Measurements from ENCODE around the gene KL. TPM values are rescaled to one million over a fixed set of nuclear protein-coding genes. Genes with fewer than 3 reads are reported as not detected.

Gene KL
- polyA plus RNA-seq, 1 donor (not counting 4 experiments of a cell fraction or from before 2014, with no cell fraction given), result not detected

DNA sequence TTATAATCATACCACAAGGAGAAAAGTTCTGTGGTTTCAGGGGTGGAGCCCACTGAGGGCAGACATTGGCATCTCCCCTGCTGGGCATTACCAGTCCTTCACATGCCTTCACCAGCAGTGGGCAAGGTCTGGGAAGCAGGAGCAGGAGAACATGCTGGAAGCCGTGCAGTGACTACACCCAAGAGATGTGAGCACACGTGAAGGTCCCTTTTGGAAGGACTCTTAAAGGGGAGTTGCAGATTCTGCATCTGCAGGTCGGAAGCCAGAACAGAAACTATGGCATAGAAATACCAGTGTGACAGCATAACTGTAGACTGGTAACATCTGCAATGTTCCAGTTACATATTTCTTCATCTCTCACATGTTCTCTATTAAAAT is 26.9 kb upstream of the KL start:
- Histone ChIP-seq H3K27me3 (ENCODE audit: control insufficient read depth, extremely low read depth, insufficient read depth, low read length) (peaks cover 5% of the 10 kb centered on the region), H3K9ac (ENCODE audit: control insufficient read depth, extremely low read depth, insufficient read depth, low read length) (no peak overlapping the region), H3K27ac (ENCODE audit: control insufficient read depth, insufficient read depth, low read length) (no peak overlapping the region), H3K4me1 (ENCODE audit: control insufficient read depth, extremely low read depth, insufficient read depth, low read length) (no peaks in the 10 kb centered on the region), H3K4me3 (ENCODE audit: control insufficient read depth in 2 of 3, extremely low read depth in 1 of 3, insufficient read depth in 2 of 3, low read depth in 1 of 3, low read length in 3 of 3) (no peak overlapping the region), H2AFZ (ENCODE audit: control insufficient read depth, low read length) (no peak overlapping the region), H3K9me1 (ENCODE audit: control insufficient read depth, extremely low read depth, insufficient read depth, low read length) (no peaks in the 10 kb centered on the region), H3K4me2 (ENCODE audit: control insufficient read depth, extremely low read depth, insufficient read depth, low read depth, low read length) (no peak overlapping the region), H3K9me3 (ENCODE audit: control insufficient read depth, low read depth, low read length) (no peaks in the 10 kb centered on the region), H3K79me2 (ENCODE audit: control insufficient read depth, insufficient read depth, low read length) (no peaks in the 10 kb centered on the region), H4K20me1 (ENCODE audit: control insufficient read depth, extremely low read depth, insufficient read depth, low read length) (no peaks in the 10 kb centered on the region), H3K36me3 (ENCODE audit: control insufficient read depth in 2 of 2, extremely low read depth in 1 of 2, insufficient read depth in 2 of 2, low read length in 2 of 2) (no peaks in the 10 kb centered on the region)
- FAIRE-seq (no peak), DNase-seq (ENCODE audit: low read depth, low spot score) (no peak)
- no peak for TF ChIP-seq EZH2 (IDR thresholded peaks at IDR 0.05; ENCODE audit: low read length)
- TF ChIP-seq, protein P1, sequence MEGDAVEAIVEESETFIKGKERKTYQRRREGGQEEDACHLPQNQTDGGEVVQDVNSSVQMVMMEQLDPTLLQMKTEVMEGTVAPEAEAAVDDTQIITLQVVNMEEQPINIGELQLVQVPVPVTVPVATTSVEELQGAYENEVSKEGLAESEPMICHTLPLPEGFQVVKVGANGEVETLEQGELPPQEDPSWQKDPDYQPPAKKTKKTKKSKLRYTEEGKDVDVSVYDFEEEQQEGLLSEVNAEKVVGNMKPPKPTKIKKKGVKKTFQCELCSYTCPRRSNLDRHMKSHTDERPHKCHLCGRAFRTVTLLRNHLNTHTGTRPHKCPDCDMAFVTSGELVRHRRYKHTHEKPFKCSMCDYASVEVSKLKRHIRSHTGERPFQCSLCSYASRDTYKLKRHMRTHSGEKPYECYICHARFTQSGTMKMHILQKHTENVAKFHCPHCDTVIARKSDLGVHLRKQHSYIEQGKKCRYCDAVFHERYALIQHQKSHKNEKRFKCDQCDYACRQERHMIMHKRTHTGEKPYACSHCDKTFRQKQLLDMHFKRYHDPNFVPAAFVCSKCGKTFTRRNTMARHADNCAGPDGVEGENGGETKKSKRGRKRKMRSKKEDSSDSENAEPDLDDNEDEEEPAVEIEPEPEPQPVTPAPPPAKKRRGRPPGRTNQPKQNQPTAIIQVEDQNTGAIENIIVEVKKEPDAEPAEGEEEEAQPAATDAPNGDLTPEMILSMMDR (optimal IDR thresholded peaks at IDR 0.05 in 1 of 3, IDR thresholded peaks at IDR 0.05 in 1 of 3, conservative IDR thresholded peaks at IDR 0.05 in 1 of 3; ENCODE audit: extremely low read depth in 1 of 3, insufficient read depth in 2 of 3, low read length in 3 of 3), result no peak
- dilution Hi-C loops (cut with MboI; ENCODE audit: extremely low pct_ligation_motif_present, low sequenced_read_pairs), result no loop called here

DNA sequence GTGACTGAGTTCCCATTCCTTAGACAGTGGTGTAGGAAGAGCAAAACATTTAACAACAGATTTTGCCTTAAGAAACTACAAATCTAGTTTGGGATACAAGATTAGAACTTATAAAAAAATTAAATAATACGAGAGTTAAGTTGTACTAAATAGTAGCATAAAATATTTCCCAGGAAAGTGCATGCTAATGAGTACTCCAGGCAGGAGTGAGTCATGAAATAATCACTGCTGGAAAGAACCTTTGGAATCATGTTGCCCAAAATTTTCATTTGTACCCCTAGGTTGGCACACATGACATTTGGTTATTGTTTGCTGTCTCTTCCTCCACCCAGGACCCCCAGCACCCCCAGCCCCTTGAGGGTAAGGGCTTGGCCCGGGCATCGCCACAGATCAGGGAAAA is 26.3 kb upstream of the KL start:
- TF ChIP-seq EZH2 (IDR thresholded peaks at IDR 0.05; ENCODE audit: low read length), result no peak
- TF ChIP-seq, protein P1 (optimal IDR thresholded peaks at IDR 0.05 in 1 of 3, IDR thresholded peaks at IDR 0.05 in 1 of 3, conservative IDR thresholded peaks at IDR 0.05 in 1 of 3; ENCODE audit: extremely low read depth in 1 of 3, insufficient read depth in 2 of 3, low read length in 3 of 3), result no peak
- Histone ChIP-seq H3K79me2 (ENCODE audit: control insufficient read depth, insufficient read depth, low read length) (no peaks in the 10 kb centered on the region), H3K4me1 (ENCODE audit: control insufficient read depth, extremely low read depth, insufficient read depth, low read length) (no peaks in the 10 kb centered on the region), H3K9me1 (ENCODE audit: control insufficient read depth, extremely low read depth, insufficient read depth, low read length) (no peaks in the 10 kb centered on the region), H3K4me3 (ENCODE audit: control insufficient read depth in 2 of 3, extremely low read depth in 1 of 3, insufficient read depth in 2 of 3, low read depth in 1 of 3, low read length in 3 of 3) (no peak overlapping the region), H3K9ac (ENCODE audit: control insufficient read depth, extremely low read depth, insufficient read depth, low read length) (no peak overlapping the region), H3K27ac (ENCODE audit: control insufficient read depth, insufficient read depth, low read length) (no peak overlapping the region), H4K20me1 (ENCODE audit: control insufficient read depth, extremely low read depth, insufficient read depth, low read length) (no peaks in the 10 kb centered on the region), H2AFZ (ENCODE audit: control insufficient read depth, low read length) (no peak overlapping the region), H3K27me3 (ENCODE audit: control insufficient read depth, extremely low read depth, insufficient read depth, low read length) (peaks cover 5% of the 10 kb centered on the region), H3K36me3 (ENCODE audit: control insufficient read depth in 2 of 2, extremely low read depth in 1 of 2, insufficient read depth in 2 of 2, low read length in 2 of 2) (no peaks in the 10 kb centered on the region), H3K9me3 (ENCODE audit: control insufficient read depth, low read depth, low read length) (no peaks in the 10 kb centered on the region), H3K4me2 (ENCODE audit: control insufficient read depth, extremely low read depth, insufficient read depth, low read depth, low read length) (no peak overlapping the region)
- DNase-seq (ENCODE audit: low read depth, low spot score) (no peak), FAIRE-seq (no peak)
- dilution Hi-C loops (cut with MboI; ENCODE audit: extremely low pct_ligation_motif_present, low sequenced_read_pairs), result no loop called here
